Fibroblast of skin of scalp (primary cell): ENCODE results near the gene CENPH.
"Not testable (repeated sequence)": the region's sequence is repeated elsewhere in the genome, so short reads cannot be mapped to it uniquely, and the experiment has no call there.

Experiments used
- DNase-seq: peaks from one replicate; pipeline ENCODE4 v3.0.0-alpha.2; 2013

The CENPH gene

DNA sequence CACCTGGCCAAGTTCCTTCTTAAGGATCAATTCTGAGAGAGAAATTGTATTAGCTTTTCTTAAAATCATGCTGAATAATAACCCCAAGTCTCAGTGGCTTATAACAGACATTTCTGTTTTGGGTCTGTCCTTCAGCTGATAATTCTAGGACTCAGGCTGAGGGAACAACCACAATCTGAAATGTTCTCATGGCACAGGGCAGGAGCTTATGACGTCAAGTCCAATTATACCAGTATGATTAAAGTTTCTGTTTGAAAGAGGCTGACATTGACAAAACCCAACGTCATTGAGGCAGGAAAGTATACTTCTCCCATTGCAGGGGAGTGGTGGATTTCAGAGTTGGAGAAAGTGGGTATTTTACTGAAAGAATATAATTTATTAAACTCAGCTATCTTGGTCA lies 21.8 kb downstream of the CENPH start:
- no peak for DNase-seq

DNA sequence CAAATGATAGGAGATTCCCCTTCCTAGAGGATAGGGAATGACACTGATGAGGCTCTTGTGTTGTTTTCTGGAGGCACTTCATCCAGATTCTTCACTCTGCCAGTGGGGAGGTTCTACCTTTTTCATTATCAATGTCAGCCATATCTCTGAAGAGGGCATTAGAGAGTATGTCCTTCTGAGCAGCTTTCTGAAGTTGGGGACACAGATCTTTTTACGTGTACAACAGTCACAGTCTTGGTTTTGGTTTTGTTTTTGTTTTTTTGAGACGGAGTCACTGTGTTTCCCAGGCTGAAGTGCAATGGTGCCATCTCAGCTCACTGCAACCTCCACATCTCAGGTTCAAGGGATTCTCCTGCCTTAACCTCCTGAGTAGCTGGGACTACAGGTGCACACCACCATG lies 22.6 kb downstream of the CENPH start:
- no peak for DNase-seq

DNA sequence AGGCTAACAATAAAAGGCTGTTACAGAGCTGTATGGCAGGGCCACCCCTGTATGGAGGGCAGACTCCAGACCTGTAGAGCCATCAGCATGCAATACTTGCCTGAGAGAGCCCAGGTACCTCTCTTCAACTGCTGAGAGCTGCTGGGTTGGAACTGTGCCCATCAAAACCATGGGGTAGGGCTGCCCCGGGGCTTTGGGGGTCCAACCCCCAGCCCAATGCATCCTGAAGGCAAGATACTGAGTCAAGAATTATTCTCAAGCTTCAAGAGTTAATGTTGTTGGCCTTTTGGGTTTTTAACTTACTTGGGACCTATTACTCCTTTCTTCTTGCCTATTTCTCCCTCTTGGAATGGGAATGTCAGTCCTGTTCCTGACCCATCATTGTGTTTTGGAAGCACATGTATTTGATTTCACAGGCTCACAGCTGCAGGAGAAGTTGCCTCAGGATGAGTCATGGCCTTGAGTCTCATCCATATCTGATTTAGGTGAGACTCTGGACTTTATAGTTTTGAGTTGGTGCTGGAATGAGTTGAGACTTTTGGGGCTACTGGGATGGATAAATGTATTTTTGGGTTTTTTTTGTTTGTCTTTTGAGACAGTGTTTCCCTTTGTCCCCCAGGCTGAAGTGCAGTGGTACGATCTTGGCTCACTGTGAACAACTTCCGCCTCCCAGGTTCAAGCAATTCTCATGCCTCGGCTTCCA lies 24.3 kb downstream of the CENPH start:
- DNase-seq: no peak

DNA sequence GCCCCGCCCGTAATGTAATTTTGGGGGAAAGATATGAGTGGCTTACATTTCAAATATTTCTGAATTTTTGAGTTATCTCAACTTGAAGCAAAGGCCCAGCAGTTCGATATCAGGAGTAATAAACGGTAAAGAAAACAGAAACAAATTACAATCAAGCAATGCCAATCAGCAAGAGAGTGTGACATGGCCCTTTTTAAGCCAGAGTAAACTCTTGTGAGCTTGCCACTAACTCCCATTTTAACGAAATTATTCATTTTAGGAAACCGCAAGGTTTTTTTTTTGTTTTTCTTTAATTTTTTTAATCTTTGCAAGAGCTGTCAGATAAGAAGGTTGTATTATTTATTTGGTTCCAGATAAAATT lies 27.7 kb downstream of the CENPH start:
- no peak for DNase-seq

DNA sequence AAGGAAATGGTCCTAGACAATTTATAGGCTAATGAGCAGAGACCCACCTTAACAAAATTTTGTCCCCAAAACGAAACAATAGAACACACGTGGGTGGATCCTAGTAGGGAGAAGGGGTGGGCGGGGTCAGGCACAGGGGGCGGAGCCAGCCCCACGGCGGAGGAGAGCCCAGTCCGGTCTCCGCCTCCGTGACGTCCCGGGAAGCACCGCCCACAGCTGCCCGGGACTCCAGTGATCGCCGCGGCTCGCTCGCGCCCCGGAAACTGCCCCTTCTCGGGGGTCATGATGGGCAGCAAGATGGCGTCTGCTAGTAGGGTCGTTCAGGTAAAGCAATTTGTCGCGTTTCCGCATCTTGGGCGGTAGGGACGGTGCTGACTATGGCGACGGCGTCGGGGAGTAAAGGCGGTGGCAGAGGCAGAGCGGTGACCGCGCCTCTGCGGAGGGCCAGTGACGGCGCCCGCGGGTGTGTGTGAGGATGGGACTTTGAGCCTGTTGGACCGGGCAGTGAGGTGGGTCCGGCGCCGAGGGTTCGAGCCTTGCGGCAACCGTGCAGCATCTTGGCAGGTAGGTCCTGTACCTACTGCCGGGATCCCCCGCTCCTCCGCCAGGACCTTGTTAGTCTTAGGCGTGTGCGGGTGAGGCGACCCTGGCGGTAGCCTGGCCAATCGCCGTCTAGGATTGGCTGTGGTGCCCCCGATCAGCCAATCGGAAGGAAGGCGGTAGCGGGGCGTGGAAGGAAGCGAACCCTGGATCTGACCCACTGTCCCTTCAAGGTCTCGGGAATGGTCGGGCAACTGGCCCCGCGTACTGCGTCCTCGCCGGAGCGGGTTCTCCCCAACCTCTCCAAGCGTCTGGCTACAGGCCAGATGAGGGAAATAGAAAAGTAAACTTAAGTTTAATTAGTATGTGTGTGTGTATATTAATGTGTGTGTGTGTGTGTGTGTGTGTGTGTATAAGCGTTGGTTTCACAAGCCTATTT lies 28.5 kb downstream of the CENPH start:
- DNase-seq: peak; percentile 91

DNA sequence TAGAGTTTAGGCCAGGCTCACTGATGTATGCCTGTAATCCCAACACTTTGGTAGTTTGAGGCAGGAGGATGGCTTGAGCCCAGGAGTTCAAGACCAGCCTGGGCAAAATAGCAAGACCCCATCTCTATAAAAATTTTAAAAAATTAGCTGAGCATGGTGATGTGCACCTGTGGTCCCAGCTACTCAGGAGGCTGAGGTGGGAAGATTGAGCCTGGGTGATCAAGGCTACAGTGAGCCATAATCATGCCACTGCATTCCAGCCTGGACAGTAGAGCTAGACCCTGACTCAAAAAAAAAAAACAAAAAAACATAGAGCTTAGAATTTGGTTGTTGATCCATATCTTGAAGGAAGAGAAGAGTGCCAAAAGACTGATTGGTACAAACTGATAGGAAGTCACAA lies 30.6 kb downstream of the CENPH start:
- DNase-seq: no peak

DNA sequence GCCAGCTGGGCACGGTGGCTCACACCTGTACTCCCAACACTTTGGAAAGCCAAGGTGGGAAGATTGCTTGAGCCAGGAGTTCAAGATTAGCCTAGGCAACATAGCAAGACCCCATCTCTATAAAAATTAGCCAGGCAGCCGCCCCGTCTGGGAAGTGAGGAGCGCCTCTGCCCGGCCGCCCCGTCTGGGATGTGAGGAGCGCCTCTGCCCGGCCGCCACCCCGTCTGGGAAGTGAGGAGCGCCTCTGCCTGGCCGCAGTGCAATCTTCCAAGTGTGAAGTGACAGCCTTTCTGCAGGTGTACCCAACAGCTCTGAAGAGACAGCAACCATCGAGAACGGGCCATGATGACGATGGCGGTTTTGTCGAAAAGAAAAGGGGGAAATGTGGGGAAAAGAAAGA lies 31.0 kb downstream of the CENPH start:
- not testable (repeated sequence) for DNase-seq

DNA sequence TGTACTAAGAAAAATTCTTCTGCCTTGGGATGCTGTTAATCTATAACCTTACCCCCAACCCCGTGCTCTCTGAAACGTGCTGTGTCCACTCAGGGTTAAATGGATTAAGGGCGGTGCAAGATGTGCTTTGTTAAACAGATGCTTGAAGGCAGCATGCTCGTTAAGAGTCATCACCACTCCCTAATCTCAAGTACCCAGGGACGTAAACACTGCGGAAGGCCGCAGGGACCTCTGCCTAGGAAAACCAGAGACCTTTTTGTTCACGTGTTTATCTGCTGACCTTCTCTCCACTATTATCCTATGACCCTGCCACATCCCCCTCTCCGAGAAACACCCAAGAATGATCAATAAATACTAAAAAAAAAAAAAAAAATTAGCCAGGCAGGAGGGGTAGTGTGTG lies 31.4 kb downstream of the CENPH start:
- not testable (repeated sequence) for DNase-seq

DNA sequence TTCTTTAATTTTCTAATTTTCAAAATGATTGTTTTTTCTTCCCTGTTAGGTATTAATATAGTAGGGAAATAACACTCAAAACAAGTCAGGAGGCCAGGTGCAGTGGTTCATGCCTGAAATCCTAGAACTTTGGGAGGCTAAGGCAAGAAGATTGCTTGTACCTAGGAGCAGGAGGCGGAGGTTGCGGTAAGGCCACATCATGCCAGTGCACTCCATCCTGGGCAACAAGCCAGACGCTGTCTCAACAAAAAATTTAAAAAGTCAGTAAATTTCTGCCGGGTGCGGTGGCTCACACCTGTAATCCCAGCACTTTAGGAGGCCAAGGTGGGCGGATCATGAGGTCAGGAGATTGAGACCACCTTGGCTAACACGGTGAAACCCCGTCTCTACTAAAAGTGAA lies 35.1 kb downstream of the CENPH start:
- DNase-seq: no peak

DNA sequence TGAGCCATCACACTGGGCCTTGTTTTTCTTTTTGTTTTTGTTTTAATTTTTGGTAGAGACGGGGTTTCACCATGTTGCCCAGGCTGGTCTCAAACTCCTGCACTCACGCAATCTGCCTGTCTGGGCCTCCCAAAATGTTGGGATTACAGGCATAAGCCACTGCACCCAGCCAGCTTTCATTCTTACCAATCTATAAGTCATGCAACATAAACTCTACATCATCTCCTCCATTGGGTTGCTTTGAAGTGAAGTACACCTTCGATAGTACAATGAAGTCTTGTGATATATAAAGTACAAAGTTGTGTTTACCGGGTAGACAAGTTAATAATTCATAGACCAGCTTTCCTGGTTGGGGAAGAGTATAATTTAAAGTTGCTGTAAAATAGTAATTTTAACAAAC lies 36.5 kb downstream of the CENPH start:
- no peak for DNase-seq

DNA sequence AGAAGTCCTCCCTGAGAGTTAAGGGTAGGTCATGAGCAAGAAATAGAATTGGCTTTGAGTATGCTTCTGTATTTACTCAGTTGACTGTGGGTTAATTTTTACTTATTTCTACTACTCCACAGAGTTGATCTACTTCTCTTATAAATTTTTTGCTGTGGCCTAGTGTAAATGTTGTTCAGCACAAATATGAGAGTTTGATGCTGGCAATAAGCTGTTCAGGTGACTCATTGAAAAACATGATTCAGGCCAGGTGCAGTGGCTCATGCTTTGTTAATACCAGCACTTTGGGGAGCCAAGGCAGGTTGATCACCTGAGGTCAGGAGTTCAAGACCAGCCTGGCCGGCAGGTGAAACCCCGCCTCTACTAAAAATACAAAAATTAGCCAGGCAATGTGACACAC lies 40.8 kb downstream of the CENPH start:
- DNase-seq: no peak

DNA sequence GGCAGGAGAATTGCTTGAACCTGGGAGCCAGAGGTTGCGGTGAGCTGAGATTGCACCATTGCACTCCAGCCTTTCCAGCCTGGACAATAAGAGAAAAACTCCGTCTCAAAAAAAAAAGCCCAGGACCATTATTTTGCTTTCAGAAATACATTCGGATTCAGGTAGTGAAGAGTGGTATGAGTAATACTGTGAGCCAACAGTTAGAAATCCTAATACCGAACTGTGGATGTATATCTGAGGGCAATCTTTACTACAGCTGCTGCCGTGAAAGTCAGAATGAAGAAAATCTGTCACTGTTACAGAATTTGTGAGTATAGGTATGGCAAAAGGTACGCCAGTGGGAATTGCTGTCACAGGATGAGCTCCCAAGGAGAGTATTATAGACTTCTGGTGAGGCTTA lies 41.9 kb downstream of the CENPH start:
- no peak for DNase-seq

DNA sequence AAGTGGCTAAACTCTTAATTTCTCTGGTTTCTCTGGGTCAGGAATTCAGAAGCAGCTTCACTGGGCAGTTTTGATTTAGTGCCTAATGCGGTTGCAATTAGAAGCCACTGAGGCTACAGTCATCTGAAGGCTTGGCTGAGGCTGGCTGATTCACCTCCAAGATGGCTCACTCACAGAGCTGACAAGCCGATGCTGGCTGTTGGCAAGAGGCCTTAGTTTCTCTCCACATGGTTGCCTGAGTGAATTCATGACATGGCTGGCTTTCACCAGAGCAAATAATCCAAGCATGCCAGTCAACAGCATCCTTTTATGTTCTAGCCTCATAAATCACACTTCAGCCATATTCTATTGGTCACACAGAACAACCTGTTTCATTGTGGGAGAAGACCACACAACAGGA lies 42.5 kb downstream of the CENPH start:
- no peak for DNase-seq

DNA sequence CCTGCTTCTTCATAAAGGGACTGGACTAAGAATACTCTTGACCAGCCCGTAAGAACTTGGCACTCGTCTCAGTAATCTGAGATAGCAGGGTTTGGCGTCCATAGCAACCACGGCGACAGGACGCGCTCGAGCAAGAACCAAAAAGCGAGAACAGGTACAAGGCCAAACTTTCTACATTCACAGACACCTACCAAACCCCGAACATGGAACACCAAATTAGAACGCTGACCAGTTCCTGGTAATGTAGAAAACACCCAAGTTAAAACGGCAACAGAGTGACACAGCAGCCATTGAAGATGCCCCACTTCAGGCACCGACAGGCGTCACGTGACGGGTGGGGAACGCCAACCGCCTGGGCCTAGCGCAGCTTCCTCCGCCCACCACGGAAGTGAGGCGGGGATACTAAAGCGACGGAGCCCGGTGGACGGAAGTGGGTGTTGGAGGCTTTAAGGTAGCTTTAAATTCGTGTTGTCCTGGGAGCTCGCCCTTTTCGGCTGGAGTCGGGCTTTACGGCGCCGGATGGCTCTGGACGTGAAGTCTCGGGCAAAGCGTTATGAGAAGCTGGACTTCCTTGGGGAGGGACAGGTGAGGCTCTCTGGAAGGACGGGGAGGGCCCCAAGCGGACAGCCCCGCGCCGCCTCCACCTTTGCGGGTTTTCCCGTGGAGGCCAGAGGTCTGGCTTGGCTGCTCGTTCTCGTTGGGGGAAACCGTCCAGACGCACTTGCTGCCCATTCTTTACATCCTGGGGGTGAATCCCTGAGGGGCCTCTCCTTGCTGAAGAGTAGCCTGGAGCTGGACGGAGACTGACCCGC lies 45.3 kb downstream of the CENPH start, which contains the start of gene CDK7:
Gene CDK7 (plus strand): TSS at position 430 of the 812 bp plus-strand sequence. CDS start 90 bp downstream, at position 520.
- DNase-seq: peak; percentile 91

DNA sequence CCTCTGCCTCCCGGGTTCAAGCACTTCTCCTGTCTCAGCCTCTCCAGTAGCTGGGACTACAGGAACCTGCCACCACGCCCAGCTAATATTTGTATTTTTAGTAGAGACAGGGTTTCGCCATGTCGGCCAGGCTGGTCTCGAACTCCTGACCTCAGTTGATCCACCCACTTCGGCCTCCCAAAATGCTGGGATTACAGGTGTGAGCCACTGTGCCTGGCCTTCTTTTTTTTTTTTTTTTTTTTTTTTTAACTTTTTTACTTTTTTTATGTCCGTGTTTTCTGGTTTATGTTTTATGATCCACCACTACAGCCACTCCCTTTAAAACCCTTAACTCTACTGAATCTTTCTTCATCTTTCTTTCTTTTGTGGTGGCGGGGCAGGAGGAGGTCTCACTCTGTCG lies 47.4 kb downstream of the CENPH start:
- not testable (repeated sequence) for DNase-seq

DNA sequence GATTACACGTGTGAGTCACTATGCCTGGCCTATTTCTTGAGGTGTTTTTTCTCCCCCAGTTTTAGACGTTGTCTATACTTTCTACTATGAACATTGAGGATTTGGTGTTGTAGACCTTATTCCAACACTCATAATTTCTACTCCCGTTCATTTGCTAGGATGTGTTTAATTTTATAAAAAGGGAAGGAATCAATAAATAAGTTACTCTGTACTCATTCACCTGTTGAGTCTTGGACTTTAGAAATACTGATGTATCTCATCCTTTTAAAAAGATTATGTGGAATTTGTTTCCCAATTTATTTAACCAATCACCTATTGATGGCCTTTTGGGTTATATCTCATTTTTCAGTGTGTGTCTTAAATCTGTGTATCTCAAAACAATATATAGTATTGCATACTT lies 48.5 kb downstream of the CENPH start:
- DNase-seq: no peak

DNA sequence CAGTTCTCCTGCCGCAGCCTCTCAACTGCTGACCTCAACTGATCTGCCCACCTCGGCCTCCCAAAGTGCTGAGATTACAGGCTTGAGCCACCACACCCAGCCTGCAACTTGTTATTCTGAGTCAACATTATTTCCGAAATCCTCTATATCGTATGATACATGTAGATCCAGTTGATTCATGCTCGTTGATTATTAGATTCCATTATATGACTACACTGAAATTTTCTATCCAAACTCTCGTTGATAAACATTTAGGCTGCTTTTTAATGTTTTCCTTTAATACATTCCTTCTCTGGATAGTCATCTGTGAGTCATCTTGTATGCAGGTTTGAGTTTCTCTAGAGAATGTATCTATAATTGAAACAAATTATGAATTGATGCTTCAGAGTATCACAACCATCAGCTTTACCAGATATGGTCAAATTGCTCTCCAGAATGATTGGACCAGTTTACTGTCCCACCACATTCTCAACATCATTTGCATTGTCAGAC lies 49.4 kb downstream of the CENPH start:
- DNase-seq: peak; percentile 90

DNA sequence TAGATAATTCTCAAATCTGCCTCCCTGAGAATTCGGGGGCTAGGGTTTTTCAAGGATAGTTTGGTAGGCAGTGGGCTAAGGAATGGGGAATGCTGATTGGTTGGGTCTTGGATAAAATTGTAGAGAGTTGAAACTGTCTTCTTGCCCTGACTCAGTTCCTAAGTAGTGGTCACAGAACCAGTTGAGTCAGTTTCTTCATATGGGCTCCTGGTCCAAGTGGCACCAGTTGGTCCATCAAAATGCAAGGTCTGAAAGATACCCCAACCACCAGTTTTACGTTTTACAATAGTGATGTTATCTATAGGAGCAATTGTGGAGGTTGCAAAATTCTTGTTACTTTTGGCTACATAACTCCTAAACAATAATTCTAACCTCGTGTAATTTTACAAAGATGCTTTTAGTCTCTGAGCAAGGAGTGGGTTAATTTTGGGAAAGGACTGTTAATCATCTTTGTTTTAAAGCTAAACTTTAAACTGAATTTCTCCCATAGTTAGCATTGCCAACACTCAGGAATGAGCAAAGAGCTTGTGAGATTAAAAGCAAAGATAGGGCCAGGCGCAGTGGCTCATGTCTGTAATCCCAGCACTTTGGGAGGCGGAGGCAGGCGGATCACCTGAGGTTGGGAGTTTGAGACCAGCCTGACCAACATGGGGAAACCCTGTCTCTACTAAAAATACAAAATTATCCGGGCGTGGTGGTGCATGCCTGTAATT lies 53.0 kb downstream of the CENPH start:
- DNase-seq: no peak

DNA sequence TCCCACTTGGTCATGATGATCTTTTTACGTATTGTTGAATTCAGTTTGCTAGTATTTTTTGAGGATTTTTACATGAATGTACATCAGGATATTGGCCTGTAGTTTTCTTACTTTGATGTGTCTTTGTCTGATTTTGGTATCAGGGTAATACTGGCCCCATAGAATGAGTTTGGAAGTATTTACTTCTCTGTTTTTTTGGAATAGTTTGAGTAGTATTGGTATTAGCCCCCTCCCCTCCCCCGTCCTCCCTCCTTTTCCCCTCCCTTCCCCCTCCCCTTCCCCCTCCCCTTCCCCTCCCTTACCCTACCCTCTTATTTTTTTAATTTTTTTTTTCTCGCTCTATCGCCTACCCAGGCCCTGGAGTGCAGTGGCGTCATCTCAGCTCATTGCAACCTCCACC lies 55.6 kb downstream of the CENPH start:
- no peak for DNase-seq

DNA sequence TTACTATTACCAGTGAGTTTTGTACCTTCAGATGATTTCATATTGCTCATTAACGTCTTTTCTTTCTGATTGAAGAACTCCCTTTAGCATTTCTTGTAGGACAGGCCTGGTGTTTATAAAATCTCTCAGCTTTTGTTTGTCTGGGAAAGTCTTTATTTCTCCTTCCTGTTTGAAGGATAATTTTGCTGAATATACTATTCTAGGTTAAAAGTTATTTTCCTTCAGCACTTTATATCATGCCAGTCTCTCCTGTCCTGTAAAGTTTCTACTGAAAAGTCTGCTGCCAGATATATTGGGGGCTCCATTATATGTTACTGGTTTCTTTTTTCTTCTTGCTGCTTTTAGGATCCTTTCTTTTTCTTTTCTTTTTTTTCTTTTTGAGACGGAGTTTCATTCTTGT lies 58.6 kb downstream of the CENPH start:
- no peak for DNase-seq

DNA sequence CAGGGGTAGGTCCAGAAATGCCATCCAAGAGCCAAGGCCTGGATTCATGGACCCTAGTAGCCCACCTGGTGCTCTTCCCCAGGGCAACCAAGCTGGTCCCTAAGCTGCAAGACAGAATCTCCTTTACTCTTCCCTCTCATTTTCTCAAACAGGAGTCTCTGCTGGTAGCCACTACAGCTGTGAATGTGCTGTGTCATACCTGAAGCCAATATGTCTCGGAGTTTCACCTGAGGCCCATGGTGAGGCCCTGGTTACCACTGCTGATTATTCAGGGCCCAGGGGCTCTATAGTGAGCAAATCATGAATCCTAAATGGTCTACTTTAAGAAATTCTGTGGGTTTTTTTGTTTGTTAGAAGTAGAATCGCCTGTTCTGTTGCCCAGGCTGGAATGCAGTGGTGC lies 61.2 kb downstream of the CENPH start:
- DNase-seq: no peak

DNA sequence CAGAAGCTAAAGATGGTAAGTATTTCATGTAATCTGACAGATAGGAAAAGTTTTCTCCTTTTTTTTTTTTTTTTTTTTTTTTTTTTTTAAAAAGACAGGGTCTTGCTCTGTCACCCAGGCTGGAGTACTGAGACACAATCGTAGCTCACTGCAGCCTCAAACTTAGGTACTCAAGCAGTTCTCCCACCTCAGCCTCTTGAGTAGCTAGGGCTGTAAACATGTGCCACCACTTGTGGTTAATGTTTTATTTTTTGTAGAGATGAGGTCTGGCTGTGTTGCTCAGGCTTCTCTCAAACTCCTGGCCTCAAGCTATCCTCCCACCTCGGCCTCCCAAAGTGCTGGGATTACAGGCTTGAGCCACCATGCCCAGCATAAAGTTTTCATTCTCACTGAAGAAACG lies 63.1 kb downstream of the CENPH start:
- no peak for DNase-seq
